MCF 10A (cell line): ENCODE measurements around the gene KCNMA1. TPM values are rescaled to one million over a fixed set of nuclear protein-coding genes. Genes with fewer than 3 reads are reported as not detected.
A peak's percentile ranks its signal among the peaks of the same experiment; 100 is the strongest.

Experiments used
- BruUV-seq: library from RNA; stranded (reverse); fragments of 400-500 nt; replicated peaks from 2 replicates; lab custom pipeline; 2021; lab: Mats Ljungman, UMichigan
- CTCF ChIA-PET: fragments of 300-600 bp; sonication (Branson Sonifier 250); formaldehyde crosslinking; extraction: SDS; loops from one replicate; lab custom pipeline; 2021; ENCODE audit warnings: antibody characterized with exemption, inconsistent platforms; lab: Yijun Ruan, JAX
- POLR2A ChIA-PET: fragments of 300-600, 350-650 bp; sonication (Branson Sonifier 250); formaldehyde crosslinking; extraction: SDS; loops from one replicate; lab custom pipeline; 2020; ENCODE audit warnings: antibody characterized with exemption, inconsistent platforms; lab: Yijun Ruan, JAX
- DNase-seq: peaks from one replicate; pipeline ENCODE4 v3.0.0-alpha.2; 2018; ENCODE audit not compliant: unreplicated experiment
- H3K27ac Mint-ChIP-seq: one replicate; pipeline ENCODE4 v1.8.0; 2022; ENCODE audit warnings: mild to moderate bottlenecking, low read depth, mixed read lengths; ENCODE audit not compliant: unreplicated experiment
- H3K27me3 Mint-ChIP-seq: one replicate; pipeline ENCODE4 v1.8.0; 2022; ENCODE audit warnings: mixed read lengths; ENCODE audit not compliant: insufficient read depth, unreplicated experiment
- H3K36me3 Mint-ChIP-seq: one replicate; pipeline ENCODE4 v1.8.0; 2022; ENCODE audit warnings: mild to moderate bottlenecking, moderate library complexity, mixed read lengths; ENCODE audit not compliant: insufficient read depth, unreplicated experiment
- H3K4me1 Mint-ChIP-seq: one replicate; pipeline ENCODE4 v1.8.0; 2022; ENCODE audit warnings: mixed read lengths; ENCODE audit not compliant: insufficient read depth, unreplicated experiment
- H3K4me3 Mint-ChIP-seq: one replicate; pipeline ENCODE4 v1.8.0; 2022; ENCODE audit warnings: mild to moderate bottlenecking, moderate library complexity, mixed read lengths; ENCODE audit not compliant: unreplicated experiment
- H3K9me3 Mint-ChIP-seq: one replicate; pipeline ENCODE4 v1.8.0; 2022; ENCODE audit warnings: mixed read lengths; ENCODE audit not compliant: unreplicated experiment
- CTCF ChIP-seq: fragments of 200-600 bp; IDR thresholded peaks from one replicate; pipeline ENCODE4 v1.8.0; 2022; ENCODE audit warnings: antibody characterized with exemption, mild to moderate bottlenecking; ENCODE audit not compliant: unreplicated experiment
- intact Hi-C: fragments of 100-400 bp; cut with micrococcal nuclease; formaldehyde crosslinking; loops from 2 replicates; pipeline ENCODE4 v1.14.1; 2022
- total RNA-seq: library from RNA; stranded (reverse); gene quantifications from 2 replicates; pipeline ENCODE4 v1.2.3, GENCODE V29; 2022

KCNMA1 gene
- total RNA-seq, 1 experiment from 2014 or later, result 7.5 TPM

GRCh38 chr10:77332256-77332655, 305.4 kb downstream of the KCNMA1 start:
- intact Hi-C loops, result no loop called here
- Mint-ChIP-seq H3K36me3 (no peaks in the 10 kb centered on the region), H3K27ac (no peak overlapping the region), H3K9me3 (no peaks in the 10 kb centered on the region), H3K4me3 (no peak overlapping the region), H3K4me1 (no peaks in the 10 kb centered on the region), H3K27me3 (no peaks in the 10 kb centered on the region)
- CTCF ChIA-PET, result interaction anchor here (0.6 kb wide), 1 partner anchor 714 kb away, joined by 3 read pairs; no protein-coding TSS in a partner anchor
- TF ChIP-seq CTCF, result no peak
- no TSS peak for BruUV-seq
- POLR2A ChIA-PET, result no interaction called here
- no peak for DNase-seq

- peak; percentile 66 for DNase-seq
- Mint-ChIP-seq H3K4me3 (no peak overlapping the region), H3K36me3 (no peaks in the 10 kb centered on the region), H3K27ac (no peak overlapping the region), H3K4me1 (peaks cover 11% of the 10 kb centered on the region), H3K9me3 (no peaks in the 10 kb centered on the region), H3K27me3 (no peaks in the 10 kb centered on the region)
- ChIA-PET POLR2A (no interaction called here), CTCF (interaction anchor here (0.6 kb wide), 1 partner anchor 185 kb away, joined by 3 read pairs; no protein-coding TSS in a partner anchor)
- no TSS peak for BruUV-seq
- TF ChIP-seq CTCF, result no peak
- intact Hi-C loops, result no loop called here
Observed at GRCh38 chr10:77328272-77328816, 309.3 kb downstream of the KCNMA1 start.

GRCh38 chr10:77325233-77325537, 312.4 kb downstream of the KCNMA1 start:
- ChIA-PET CTCF (no interaction called here), POLR2A (interaction anchor here (1.2 kb wide), 1 partner anchor 24 kb away, joined by 3 read pairs; no protein-coding TSS in a partner anchor)
- intact Hi-C loops, result no loop called here
- Mint-ChIP-seq H3K4me1 (peaks cover 11% of the 10 kb centered on the region), H3K27me3 (no peaks in the 10 kb centered on the region), H3K9me3 (peaks cover 6% of the 10 kb centered on the region), H3K4me3 (no peak overlapping the region), H3K36me3 (no peaks in the 10 kb centered on the region), H3K27ac (no peak overlapping the region)
- DNase-seq, result no peak
- no peak for TF ChIP-seq CTCF
- BruUV-seq, result no TSS peak

- no TSS peak for BruUV-seq
- Mint-ChIP-seq H3K9me3 (peaks cover 6% of the 10 kb centered on the region), H3K36me3 (no peaks in the 10 kb centered on the region), H3K4me3 (no peak overlapping the region), H3K4me1 (peaks cover 11% of the 10 kb centered on the region), H3K27ac (no peak overlapping the region), H3K27me3 (no peaks in the 10 kb centered on the region)
- CTCF ChIA-PET, result interaction anchor here (0.7 kb wide), 2 partner anchors 67 to 150 kb away, joined by 3 read pairs; no protein-coding TSS in a partner anchor
- no peak for TF ChIP-seq CTCF
- no peak for DNase-seq
- intact Hi-C loops, result no loop called here
- POLR2A ChIA-PET, result no interaction called here
Observed at GRCh38 chr10:77321838-77322237, 315.8 kb downstream of the KCNMA1 start.
